ENCODE results near the gene SKI.

- TF ChIP-seq ZNF274 (IDR thresholded peaks at IDR 0.05; ENCODE audit: low read depth, low read length) (no peak), YY1 (IDR thresholded peaks at IDR 0.05; ENCODE audit: insufficient read depth, insufficient read length) (no peak)
Observed at GRCh38 chr1:2346691-2347408, 118.7 kb downstream of the SKI start.
